Stimulated activated CD4-positive, alpha-beta T cell treated with anti-CD3 and anti-CD28 coated beads, Interleukin-2, amount 100 ng/mL, for 24 hours (primary cell): Measurements from ENCODE around the gene IL1RAPL1.

ENCODE experiments used
- DNase-seq, 2 donors: peaks; one replicate each; pipeline ENCODE4 v3.0.0-alpha.2; 2020

The IL1RAPL1 gene

DNA sequence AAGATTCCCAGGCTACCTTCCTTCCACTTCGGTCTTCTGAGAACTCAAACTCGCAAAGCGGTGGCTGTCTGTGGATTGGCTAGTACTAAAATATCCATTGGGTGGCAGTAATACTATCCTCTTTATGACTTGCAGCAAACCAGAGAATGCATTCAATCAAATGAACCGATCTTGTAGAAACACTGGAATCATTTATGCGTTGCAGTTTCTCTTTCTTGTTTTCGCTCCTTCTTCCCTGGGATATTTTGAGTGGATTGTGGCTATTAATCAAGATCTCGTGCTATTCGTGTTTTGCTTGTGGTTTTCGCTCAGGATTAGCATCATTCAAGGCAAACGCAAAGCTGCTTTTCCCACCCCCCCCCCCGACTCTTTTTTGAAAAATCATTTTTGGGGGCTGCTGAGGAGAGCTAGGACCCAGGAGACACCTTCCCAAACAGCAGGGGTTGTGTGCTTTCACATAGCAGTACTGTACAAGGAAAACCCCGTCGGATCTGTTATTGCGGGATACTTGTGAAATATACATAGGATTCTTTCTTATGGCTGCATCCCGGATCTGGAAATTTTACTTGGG is at the start of gene IL1RAPL1:
Gene IL1RAPL1 (plus strand): TSS at position 466 of the 571 bp plus-strand sequence.
- no peak for DNase-seq

DNA sequence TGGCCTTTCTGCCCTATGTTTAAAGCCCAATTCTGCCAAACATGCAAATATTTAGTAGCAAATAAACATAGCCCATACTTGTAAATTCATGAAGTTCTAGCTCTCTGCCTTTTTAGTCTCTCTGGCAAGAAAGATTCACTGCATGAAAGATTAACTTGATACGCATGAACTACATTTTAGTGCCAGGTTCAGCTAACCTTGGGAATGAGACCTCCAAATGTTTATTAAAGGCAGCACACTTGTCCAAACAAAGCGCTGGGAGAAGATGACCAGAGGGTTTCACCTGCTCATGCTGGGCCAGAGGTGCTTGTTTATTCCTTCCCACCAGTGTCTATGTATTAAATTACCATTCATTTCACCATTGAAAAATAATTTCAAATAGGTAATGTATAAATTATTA is 44.5 kb upstream of the IL1RAPL1 start:
- DNase-seq: no peak

DNA sequence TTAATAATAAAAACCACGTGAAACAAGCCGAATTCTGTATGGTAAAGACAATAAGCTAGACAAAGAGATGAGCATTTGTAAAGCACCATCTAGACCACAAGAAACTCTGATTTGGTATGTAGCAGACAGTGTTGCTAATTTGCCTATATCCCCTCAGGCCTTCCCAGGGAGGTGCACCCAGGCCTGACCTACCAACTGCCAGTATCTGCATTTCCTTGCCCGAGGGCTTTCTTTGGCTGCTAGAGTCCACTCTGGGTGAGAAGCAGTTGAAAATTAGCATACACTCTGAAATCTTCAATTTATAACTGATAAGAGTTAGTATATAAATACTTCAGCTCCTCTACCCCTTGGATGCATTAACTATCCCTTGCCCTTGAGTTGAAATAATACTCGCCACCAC is 37.4 kb upstream of the IL1RAPL1 start:
- DNase-seq: no peak

DNA sequence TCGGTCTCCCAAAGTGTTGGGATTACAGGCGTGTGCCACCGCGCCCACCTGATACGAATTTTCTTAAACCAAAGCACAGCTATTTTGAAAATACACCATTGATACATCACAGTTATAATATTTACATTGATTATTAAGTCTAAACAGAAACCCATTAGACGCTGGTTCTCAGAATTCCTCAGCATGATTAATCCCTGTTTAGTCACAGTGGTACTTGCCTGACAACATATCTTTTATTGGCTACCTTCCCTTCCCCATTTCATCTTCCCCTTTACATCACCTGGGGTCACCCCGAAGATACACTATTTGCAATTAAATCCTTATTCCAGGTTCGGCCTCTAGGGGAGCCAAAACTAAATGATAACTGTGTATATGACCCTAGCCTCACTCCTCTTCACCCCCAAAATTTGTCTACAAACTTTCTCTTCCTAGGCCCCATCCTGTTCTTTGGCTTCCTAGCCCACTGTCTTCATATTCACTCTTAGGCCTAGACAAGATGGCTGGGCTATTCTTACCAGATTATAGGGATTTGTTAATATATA is 36.8 kb upstream of the IL1RAPL1 start:
- no peak for DNase-seq

DNA sequence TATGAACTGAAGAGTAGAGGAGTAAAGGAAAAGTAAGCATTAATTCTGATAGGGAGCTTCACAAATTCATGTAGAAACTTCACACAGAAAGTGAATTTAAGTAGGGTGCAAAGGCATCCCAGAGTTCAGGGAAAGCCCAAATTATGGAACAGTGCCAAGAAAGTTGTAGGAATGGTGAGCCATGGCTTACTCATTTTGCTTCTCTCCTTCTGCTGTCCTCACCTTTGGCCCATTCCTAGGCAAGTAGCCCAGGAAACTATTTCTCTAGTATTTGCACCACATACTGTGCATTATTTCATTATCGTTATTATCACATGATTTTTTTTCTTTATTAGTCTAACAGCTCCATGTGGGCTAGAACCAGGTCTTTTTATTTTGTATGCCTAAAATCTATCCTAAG is 34.9 kb upstream of the IL1RAPL1 start:
- DNase-seq: no peak

DNA sequence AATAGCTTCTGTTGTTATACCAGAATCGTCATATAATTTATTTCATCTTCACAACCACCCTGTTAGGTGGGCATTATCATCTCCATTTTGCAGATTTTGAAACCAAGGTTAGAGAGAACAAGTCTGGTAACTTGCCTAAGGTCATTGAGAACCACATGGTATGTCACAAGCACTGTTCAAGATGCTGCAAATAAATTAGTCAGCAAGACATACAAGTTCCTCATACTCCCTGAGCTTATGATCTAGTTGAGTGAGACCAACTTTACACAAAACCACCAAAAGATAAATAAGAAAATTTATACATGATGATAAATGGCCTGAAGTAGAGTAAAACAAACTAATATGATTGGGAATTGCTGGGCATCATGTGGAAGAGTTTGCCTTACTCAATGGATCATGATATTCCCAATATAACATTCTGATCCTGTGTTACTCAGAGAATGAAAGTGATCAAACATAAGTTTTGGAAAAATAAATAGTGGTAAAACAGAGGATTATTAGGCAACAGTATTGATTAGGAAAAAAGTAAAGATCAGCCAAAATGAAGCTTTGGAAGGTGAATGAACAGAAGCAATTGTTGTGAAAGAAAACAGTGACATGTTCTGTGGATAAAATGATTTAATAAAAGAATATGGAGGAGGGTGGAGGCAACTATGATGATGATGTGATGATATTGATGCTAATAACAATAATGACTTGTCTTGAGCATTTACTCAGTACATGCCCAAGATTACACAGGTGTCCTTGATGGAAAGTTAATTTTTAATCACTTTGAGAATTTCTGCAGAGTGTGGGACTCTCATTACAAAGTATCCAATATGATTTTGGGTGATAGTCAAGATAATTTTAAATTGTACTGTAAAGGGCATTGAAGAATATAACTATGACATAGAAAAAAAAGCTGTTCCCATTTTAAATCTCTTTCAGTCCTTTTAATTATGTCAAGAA is 34.1 kb upstream of the IL1RAPL1 start:
- DNase-seq: no peak

DNA sequence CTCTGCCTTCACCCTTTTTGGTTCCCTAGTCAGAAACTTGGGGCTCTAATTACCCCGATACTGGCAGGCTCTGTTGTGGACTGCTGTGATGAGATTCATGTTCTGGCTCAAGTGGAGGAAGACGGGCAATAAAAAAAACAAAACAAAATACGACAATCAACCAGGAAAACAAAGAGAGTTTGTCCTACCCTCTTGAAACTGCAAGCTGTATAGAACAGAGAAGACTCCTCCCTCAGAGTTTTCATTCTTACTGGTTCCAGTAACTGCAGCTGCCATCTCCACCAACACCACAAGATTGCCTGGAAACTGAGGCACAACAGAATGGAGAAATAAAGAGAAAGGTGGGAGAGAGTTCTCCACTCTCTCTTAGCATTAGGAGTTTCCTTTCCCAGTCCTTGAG is 11.1 kb upstream of the IL1RAPL1 start:
- DNase-seq: no peak

DNA sequence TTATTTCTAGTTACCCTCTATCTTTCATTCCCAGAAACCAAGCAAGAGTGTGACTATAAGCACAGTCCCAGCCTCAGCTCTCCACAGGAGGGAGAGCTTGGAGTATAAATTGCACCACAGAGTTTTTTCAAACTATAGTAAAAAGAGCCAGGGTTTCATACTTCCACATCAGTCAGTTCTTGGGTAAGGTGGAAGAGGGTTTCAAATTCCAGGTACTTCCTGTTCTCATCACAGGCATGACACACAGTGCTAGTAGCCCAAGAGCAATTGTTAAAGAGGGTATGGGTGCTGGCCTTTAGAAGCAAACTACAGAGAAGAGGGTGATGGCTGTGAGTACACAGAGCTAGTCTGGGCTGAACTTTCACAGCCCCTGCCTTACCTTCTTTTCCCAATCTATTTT is 5.7 kb upstream of the IL1RAPL1 start:
- no peak for DNase-seq

DNA sequence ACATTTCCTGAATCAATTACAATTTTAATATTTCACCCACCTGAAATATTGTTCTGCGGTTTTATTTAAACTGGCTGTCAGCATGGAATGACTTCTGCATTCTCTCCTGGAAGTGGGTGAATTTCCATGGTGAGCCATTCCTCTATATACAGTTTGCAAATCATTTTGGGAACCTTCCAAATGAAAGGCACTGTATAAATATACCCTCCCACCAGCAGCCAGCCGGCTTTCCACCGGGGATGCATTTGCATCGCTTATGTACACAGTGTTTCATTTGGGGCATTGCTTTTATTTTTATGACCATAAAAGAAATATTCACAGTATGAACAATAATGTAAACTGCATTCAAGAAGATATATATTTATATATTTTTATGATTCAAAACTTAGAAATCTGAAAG is 4.7 kb upstream of the IL1RAPL1 start:
- DNase-seq: no peak

DNA sequence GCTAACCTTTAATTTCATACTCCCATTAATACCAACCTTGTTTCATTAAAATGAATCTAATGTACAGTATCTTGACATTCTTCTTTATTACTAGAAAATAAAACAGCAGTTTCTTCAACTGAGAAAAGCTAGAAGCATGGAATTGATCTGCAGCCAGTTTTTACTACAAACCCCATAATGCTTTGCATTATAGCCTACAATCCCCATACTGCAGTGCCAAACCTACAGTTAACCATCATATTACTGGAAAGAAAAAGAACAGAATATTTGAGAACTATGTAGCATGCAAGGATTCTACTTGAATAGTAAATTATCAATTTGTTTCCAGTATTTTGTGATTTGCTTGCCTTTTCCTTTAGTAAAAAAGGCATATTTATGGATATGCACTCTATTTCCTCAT is 3.2 kb upstream of the IL1RAPL1 start:
- no peak for DNase-seq

DNA sequence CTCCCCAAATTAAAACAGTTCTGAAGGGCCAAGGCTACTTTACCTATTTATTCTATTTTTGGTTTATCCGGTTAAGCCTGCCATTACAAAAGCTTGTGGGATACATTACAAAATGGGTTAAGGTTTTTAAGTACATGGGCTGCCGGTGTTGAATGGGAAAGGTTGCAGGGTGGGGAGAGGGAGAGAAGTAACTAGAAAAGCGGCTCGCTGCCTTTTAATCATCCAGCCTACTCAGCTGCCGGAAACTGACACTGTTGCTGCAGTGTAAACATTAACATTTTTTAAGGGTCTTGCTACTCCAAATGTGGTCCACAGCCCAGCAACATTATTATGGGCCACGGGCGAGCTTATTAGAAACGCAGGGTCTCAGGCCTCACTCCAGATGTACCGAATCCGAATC is 1.5 kb upstream of the IL1RAPL1 start:
- no peak for DNase-seq

DNA sequence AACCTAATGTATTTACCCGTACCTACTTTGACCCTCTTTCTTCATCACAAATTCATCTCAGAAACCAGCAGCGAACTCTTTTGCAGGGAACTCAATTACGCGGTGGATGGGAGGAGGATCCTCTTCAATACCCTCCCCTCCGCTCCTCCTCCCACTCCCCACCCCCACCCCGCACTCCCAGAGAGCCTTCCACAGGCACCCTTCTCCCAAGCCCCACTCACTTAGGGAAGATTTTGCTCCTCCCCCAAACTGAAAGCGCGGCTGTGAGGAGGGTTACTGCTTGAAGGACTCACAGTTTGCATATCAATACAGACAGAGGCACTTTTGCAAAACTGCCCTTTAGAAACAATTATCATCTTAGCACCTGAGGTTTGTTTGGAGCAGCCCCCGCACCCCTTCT is 960 bp upstream of the IL1RAPL1 start:
- DNase-seq: no peak

DNA sequence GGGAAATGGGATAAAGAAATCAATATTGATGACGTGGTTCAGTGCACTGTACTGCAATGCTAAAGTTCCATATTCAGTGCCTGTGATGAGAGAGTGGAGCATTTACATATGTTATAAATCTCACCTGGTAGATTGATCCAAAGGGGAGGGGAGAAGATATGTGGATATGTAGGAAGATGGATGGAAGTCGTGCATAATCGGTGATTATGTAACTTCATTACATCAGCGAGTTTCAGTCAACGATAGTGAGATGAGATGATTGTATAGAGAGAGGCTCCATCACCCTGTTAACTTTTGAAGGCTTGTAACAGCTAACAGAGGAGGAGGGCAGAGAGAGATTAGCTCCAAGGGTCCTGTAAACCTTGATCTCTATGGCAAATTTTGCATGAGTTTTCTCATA is 1.8 kb downstream of the IL1RAPL1 start:
- no peak for DNase-seq

DNA sequence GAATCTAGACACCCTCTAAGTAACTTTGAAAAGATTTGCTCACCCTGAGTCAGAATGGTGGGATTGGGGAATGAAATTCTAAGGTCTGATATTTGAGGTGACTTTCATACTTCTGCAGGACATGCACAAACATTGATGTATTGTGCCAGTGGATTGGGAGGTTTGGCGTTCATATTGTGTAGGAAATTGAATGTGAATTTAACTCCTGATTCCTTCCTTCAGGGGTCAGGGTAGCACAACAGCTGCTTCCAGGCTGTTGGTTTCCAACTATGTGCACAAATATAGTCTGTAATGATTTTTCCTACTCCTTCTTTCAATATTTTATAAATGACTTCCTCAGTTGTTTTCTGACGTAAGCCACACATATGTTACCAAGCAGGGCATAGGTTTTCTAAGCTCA is 3.1 kb downstream of the IL1RAPL1 start:
- DNase-seq: no peak

DNA sequence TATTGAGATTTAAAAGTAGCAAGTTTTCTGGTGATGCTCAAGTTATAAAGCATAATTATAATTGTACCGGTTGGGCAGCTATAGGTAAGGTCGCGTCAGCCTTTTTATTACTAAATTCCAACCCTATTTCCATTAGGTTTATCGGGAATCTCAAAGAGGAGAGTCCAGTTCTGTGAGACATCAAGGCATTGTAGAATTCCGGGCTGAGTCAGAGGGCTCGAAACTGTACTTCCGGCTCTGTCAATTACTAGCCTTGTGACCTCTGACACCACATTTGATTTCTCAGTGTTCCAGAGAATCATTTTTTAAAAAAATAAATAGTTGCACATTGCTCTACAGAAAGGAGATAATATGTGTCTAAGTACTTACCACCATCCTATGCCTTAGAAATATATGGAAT is 4.3 kb downstream of the IL1RAPL1 start:
- DNase-seq: no peak

DNA sequence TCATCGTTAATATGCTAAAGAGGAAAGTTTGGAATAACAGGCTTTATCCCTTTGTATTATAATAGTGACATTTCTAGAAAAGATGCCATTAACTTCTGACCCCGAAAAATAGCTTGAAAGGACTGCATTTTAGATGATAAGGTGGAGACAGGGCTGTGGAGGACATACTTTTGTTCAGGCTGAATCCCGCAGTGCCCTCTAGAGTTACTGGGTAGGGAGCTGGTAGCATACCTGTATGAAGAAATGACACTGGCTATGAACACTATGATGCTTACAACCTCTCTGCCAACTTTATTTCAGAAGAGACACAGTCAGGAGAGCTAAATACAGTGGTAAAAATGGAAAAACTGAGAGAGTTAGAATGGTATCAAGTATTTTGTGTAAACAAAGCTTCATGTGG is 8.1 kb downstream of the IL1RAPL1 start:
- no peak for DNase-seq

DNA sequence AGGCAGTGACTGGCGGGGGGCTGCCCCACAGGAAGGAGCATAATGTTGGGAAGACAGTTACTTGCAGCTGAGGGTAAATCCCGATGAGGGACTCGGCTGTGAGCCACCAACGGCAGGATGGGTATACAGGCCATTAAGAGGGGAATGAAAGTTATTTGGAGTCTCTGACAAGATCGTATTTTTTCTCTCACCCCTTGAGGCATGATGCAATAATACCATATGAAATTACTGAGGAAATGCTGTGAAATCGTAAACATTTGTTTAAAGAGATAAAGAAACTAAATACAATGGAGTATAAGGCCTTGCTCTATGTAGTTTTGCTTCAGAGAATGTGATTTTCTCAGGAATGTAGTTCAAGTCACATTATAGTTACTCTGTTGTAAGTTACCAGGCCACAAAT is 12.7 kb downstream of the IL1RAPL1 start:
- no peak for DNase-seq

DNA sequence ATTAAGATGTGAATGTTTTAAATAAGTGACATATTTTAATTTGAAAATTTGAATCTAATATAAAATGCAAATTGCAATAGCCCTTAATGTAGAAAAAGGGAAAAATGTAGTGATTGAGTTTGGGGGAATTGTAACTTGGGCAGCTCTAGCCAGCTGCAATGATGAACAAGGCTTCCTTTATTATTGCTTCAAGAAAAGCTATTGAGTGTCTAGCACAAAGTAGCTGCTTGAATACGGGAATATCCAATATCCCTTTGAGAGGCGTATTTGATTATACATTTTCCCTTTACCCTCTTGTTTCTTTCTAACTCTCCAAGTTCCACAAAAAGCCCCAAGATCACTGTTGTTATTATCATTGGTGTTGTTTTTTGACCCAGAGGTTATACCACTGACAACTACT is 21.8 kb downstream of the IL1RAPL1 start:
- DNase-seq: no peak

DNA sequence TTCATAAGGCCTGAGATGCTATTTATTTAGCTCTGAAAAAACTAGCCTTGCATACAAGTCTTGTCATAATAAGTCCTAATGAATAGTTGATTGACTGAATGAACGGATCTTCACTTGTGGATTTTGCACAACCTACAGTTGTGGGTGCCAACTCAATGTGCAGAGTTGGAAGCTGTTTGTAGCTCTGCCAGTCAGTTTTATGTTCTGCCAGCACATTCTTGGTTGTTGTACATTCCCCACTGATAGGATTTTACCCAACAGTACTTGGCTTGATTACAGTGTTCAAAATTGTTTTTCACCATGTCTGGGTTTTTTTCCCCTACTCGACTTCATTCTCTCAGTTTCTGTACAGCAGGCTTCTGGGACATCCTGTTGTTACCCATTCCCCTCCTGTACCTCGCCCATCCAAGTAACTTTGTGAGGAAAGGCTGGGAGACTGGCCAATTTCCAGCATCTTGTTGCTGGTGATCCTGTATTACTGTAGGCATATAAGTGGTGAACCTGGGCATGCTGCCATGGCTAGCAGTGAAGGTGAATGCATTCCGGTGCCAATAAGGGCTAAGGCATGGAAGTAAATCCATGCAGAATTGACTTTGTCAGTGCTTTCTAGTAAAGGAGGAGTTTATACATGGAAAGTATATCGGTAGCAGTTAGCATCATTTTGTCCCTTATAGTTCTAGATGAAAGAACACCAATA is 22.8 kb downstream of the IL1RAPL1 start:
- no peak for DNase-seq

DNA sequence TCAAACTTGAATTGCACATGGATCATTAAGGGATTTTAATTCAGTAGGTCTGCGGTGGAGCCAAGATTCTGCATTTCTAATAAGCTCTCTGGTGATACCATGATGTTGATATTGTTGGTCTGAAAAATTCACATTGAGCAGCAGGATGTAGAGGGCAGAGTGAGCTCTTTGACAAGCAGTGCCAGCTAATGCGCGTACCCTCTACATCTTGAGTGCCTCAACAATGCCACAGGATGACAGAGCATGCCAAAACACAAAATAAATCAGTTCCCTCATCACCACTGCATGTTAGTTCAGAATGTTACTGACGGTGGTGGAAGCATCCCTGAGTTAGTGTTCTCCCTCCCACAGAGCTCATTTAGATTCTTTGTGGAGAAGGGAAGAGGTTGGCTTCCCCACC is 23.5 kb downstream of the IL1RAPL1 start:
- DNase-seq: no peak

DNA sequence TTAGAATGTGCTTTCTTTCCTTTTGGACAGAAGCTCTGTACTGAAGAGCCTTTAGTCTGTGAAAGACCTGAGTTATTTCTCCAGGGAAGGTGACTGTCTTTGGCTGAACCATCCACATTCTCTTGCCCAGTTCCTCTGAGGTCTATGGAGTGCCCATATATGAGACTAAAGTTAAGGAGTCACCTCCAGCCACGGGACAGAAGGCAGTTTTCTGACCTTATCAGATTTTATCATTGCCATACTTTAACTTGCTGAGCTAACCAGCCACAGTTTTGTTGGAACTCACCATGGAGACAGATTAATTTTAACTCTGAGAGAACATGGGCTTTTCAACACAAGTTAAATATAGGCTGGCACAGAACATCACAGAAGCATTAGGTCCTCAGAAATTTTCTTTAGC is 26.3 kb downstream of the IL1RAPL1 start:
- DNase-seq: no peak

DNA sequence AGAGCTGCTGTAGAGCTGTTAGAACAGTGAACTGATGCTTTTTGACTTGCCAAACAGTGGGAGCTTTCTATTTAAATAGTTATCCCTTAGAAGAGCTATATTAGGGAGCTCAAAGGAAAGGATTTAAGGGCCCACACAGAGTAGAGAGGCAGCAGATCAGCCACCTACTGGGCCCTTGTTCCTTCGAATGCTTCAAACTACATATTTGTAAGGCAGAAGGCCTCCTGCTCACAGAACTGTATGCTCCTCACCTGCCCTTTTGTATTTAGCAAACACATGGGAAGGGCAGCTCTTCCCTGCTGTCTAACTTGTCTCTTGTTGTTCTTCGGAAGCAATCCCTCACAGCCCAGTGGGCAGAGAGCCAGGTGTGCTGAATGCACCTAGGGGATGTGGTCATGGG is 38.0 kb downstream of the IL1RAPL1 start:
- DNase-seq: no peak

DNA sequence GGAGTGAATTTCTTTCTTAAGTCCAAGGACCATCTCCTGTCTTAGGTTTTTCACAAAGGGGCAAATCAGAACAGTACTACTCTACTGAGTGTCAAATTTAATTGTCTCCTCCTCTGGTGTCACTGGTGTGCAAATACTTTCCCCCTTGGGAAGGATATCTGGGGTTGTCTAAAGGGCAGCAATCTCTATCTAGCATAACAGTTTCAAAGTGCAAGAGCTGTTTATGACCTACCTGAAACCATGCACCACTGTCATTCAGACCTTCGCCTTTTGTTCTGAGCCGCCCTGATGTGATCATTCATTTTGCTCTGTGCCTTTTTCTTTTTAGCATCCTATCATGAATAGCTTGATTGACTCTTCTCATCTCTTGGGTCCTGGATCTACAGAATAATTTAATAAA is 39.3 kb downstream of the IL1RAPL1 start:
- no peak for DNase-seq

DNA sequence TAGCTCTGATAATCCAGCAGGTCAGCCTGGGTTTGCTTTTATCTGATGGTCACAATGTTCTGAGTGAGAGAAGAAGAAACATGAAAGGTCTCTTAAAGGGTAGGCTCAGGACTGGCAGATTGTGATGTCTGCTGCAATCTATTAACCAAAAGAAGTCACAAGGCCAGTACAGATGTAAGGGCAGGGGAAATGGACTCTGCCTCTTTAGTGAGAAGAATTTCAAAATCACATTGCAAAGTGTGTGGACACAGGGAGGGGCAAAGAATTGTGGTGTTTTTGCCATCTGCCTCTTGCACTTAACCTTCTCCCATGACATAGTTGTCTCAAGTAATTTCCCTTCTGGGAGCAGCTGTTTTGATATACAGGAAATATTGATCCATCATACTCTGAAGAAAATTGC is 40.9 kb downstream of the IL1RAPL1 start:
- DNase-seq: no peak
